Endothelial cell of umbilical vein (primary cell): ENCODE data around the gene KCNMA1.

ENCODE experiments used
- CTCF ChIP-seq, 2 donors: IDR thresholded peaks; 1 replicate in 1 of 2; 2 replicates in 1 of 2; pipeline ENCODE4 v1.5.1; 2011; ENCODE audit warnings: low read length in 2 of 2, mild to moderate bottlenecking in 2 of 2, moderate library complexity in 2 of 2, control low read depth in 1 of 2, inconsistent platforms in 1 of 2, low read depth in 1 of 2; ENCODE audit not compliant: insufficient read depth in 1 of 2; ENCODE audit errors: extremely low read depth in 1 of 2
- FOS ChIP-seq: IDR thresholded peaks from 2 replicates; pipeline ENCODE4 v1.6.1; 2011; ENCODE audit warnings: mild to moderate bottlenecking, low read length, moderate library complexity, borderline replicate concordance; ENCODE audit not compliant: insufficient read depth
- JUN ChIP-seq: IDR thresholded peaks from 2 replicates; pipeline ENCODE4 v1.6.1; 2011; ENCODE audit warnings: borderline replicate concordance, low read depth; ENCODE audit not compliant: insufficient read length, insufficient read depth
- POLR2A ChIP-seq: IDR thresholded peaks from 2 replicates; pipeline ENCODE4 v1.6.1; 2012; ENCODE audit warnings: low read depth, mild to moderate bottlenecking, control low read depth, low read length

- TF ChIP-seq CTCF (IDR thresholded peaks at IDR 0.05; ENCODE audit: extremely low read depth in 1 of 2, insufficient read depth in 1 of 2, low read depth in 1 of 2, low read length in 2 of 2) = no peak
- TF ChIP-seq JUN = no peak
- peak; percentile 81 for TF ChIP-seq FOS
- TF ChIP-seq POLR2A = no peak
Observed at GRCh38 chr10:77592946-77593636, 44.5 kb downstream of the KCNMA1 start.
